GM19455 (cell line): ENCODE results near the gene TRIM34.
A peak's percentile ranks its signal among the peaks of the same experiment; 100 is the strongest.
"Not testable (repeated sequence)": the region's sequence is repeated elsewhere in the genome, so short reads cannot be mapped to it uniquely, and the experiment has no call there.

Experiments used
- ATAC-seq: cut with Tn5 transposase; IDR thresholded peaks from one replicate; pipeline ENCODE4 v1.9.1; 2021; ENCODE audit not compliant: unreplicated experiment

TRIM34 gene, protein sequence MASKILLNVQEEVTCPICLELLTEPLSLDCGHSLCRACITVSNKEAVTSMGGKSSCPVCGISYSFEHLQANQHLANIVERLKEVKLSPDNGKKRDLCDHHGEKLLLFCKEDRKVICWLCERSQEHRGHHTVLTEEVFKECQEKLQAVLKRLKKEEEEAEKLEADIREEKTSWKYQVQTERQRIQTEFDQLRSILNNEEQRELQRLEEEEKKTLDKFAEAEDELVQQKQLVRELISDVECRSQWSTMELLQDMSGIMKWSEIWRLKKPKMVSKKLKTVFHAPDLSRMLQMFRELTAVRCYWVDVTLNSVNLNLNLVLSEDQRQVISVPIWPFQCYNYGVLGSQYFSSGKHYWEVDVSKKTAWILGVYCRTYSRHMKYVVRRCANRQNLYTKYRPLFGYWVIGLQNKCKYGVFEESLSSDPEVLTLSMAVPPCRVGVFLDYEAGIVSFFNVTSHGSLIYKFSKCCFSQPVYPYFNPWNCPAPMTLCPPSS

DNA sequence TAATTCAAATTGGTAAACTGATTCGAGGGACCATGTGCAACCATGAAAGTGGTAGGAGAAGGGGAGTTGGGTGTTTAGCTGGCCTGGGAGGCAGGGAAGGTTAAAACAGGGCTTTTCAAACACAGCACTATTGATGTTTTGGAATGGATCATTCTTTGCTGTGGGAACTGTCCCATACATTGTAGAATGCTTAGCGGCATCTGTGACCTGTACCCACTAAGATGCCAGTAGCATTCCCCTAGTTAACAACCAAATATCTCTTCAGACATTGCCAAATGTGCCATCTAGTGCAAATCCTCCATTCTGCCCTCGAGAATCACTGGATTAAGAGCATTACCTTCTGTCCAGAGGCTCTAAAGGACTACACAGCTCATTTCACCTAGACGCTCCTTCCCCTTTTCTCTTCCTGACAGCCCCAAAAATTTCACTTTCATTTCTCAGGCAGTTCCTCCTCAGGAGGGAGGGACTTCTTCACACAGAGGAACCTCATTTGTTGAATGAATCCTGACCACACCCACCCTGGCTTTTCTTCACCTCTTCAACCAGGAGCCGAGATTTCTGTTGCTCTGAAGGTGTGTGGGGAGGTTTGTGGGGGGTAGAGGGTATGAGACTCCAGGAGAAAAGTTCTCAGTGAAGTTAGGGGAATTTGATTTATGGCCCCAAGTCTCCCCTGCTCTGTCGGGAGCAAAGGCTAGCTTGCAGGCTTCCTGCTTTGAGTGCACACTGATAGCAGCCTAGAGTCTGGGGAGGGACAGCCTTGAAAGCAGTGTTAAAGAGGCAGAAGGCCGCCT lies at the start of gene TRIM34:
Gene TRIM34, plus strand, starts transcription at position 513 of the 791 bp plus-strand sequence. CDS start 7,331 bp downstream, outside the sequence.
- peak; percentile 96 for ATAC-seq

DNA sequence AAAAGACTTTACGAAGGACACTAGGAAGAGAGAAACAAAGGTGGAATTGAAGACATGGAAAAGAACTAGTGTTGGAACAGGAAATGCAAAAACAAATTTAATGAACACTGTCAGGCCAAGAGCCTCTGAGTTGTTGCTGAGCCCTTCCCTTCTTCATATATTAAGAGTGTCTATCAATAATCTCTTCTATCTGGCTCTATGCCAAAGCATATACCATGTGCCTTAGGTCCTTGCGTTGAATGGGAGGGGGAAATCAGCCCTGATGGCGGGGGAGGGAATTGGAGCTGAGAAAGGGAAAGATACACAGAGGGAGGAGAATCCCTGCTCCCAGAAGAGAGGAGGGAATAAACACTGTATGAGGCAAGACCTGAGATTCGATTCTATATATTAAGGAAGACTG lies 49.6 kb upstream of the TRIM34 start:
- no peak for ATAC-seq

DNA sequence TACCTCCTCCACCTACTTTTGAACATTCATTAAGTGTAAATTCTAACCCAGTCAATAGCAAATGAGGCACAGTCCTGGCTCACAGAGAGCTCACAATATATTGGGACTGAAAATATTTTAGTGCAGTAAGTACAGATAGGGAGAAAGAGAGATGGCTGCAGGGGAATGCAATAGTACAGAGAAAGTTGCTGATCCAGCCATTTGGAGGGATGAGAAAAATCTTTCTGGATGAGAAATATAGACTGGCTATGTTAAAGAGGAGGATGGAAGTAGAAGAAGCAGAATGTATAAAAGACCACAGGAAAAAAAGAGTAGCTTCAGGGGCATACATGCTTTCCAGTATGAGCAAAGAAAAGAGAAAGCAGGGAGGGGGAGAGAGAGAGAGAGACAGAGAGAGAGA lies 47.7 kb upstream of the TRIM34 start:
- ATAC-seq: no peak

DNA sequence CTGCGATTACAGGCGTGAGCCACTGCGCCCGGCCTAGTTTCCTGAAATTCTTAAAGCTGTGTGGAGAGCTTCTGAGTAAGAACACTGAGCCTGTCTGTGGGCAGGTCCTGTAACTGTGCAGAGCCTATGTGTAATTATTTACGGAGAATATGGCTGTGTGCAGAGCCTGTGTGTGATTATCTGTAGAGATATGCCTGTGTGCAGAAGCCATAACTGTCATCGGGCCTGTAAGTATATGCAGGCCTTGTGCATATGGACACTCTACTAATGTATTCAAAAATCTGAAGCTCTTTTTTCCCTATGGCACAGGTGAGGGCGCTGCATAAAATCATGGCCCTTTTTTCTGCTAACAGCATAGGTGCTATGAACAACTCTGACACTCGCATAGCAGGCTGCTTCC lies 44.2 kb upstream of the TRIM34 start, which contains the start of gene OR52B6:
Gene OR52B6, plus strand, starts transcription at position 301 of the 400 bp plus-strand sequence. Its CDS starts 0 bp downstream, at position 301.
- ATAC-seq: no peak

DNA sequence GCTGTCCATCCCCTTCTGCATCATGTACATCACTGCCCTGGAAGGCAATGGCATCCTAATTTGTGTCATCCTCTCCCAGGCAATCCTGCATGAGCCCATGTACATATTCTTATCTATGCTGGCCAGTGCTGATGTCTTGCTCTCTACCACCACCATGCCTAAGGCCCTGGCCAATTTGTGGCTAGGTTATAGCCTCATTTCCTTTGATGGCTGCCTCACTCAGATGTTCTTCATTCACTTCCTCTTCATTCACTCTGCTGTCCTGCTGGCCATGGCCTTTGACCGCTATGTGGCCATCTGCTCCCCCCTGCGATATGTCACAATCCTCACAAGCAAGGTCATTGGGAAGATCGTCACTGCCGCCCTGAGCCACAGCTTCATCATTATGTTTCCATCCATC lies 43.8 kb upstream of the TRIM34 start:
- no peak for ATAC-seq

DNA sequence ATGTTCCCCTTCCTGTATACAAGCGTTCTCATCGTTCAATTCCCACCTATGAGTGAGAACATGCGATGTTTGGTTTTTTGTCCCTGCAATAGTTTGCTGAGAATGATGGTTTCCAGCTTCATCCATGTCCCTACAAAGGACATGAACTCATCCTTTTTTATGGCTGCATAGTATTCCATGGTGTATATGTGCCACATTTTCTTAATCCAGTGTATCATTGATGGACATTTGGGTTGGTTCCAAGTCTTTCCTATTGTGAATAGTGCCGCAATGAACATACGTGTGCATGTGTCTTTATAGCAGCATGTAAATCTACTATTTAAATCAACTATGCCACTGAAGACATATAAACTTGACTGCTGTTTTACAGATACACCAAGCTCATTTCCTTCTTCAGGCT lies 40.3 kb upstream of the TRIM34 start:
- ATAC-seq: not testable (repeated sequence)

DNA sequence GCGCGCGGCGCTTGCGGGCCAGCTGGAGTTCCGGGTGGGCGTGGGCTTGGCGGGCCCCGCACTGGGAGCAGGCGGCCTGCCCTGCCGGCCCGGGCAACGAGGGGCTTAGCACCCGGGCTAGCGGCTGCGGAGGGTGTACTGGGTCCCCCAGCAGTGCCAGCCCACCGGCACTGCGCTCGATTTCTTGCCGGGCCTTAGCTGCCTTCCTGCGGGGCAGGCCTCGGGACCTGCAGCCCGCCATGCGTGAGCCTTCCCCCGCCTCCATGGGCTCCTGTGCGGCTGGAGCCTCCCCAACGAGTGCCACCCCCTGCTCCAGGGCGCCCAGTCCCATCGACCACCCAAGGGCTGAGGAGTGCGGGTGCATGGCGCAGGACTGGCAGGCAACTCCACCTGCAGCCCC lies 34.9 kb upstream of the TRIM34 start:
- ATAC-seq: not testable (repeated sequence)

DNA sequence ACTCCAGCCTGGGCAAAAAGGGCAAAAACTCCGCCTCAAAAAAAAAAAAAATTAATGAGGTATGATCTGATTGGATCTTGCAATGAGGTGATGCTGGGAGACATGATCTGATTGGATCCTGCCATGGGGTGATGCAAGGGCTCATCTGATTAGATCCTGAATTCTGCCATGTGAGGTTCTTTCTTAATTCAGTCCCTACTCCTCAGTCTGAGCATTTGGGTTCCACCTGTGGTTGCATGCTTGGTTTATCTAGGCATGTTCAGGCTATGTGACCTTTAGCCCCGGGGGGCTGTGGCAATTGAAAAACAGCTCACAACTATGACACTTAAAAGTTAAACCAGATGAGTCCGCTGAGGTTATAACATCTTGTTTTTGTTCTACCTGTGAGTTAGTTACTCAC lies 33.2 kb upstream of the TRIM34 start:
- no peak for ATAC-seq

DNA sequence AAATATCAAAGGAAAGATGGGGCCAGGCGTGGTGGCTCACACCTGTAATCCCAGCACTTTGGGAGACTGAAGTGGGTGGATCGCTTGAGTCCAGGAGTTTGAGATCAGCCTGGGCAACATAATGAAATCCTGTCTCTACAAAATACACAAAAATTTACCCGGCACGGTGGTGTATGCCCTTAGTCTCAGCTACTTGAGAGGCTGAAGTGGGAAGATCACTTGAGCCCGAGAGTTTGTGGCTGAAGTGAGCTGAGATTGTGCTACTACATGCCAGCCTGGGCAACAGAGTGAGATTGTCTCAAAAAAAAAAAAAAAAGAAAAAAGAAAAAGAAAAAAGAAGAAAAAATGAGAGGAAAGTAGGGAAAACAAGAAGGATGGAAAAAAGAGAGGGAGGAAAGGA lies 32.2 kb upstream of the TRIM34 start:
- no peak for ATAC-seq

DNA sequence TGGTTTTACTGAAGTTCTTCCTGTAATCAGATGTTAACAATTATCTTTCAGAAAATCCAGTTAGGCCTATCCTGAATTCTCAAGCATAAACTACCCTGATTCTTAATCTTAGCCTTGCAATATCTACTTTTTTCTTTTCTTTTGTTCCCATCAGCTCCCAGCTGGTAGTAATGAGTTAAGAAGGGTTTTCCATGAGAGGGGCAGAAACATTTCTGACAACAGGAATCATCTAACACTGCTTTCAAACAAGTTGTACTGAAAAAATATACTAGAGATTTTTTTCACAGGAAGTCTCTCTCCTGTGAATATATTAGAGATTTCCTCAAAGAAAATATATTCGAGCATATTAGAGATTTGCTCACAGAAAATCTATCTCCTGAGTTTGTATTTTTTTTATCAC lies 31.7 kb upstream of the TRIM34 start:
- no peak for ATAC-seq

DNA sequence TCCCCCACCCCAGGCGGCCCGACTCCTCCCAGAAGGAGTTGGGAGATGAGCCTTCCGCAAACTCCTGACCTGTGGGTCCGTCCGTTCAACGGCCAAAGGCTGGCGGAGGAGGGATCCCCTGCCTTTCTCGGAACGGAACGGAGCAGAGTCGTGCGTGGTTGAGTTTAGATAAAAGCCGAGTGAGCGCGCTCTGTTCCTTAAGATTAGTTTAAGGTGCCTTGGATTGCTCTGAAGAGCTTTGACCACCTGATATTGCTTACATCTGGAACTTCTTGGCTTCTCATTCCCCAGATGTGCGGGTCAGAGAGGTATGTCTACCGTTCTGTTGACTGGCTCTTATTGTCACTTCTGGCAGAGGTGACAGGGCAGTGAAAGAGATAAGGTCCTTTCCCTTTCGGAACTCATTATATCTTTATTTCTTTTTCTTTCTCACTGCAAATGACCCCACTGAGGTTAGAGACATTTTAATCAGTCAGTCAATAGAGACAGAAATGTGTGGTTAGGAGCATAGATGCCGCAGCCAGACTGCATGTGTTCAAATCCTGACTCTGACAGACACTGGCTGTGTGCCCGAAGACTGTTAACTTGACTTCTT lies 28.1 kb upstream of the TRIM34 start, which contains the start of gene TRIM6:
Gene TRIM6, plus strand, starts transcription at position 31 of the 595 bp plus-strand sequence. Its CDS starts 261 bp downstream, at position 292.
- peak; percentile 39 for ATAC-seq

DNA sequence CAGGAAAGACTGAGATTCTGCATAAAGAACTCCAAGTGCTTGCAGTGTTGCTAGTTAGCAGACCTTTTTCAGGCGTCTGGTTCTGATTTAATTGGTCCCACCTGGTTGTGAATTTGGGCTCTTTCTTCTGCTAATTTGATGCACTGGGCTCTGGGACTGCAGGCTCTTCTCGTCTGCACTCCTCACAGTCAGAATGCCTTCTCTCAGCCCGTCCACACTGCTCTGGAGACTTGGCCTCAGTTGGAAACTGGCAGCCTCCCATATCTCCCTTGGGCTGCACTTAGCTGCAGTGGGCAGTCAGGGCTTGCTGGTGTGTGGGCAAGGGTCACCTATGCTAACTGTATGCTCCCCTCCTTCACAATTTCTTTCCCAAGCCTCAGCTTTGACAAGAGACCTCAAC lies 26.8 kb upstream of the TRIM34 start:
- ATAC-seq: no peak

DNA sequence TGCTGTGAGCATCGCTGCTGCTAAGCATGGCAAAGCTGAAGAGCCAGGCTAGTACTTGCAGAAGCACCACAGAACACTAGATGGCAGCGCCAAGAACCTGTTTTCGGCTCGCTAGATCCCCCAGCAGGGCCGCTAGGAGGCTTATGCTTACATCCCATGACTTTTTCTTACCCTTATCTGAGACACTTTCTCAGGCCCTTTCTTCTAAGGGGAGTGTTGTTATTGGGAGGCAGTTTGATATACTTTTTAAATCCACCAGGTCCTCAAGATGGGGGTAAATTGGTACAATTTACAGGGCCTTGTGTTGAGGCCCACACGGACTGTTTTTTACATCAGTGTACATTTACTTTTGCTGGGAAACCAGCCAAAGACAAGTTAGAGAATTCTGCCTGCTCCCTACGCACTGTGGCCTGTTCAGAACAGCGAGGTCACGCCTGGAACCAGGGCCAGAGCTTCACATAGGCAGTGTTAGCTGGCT lies 24.4 kb upstream of the TRIM34 start:
- peak; percentile 89 for ATAC-seq

DNA sequence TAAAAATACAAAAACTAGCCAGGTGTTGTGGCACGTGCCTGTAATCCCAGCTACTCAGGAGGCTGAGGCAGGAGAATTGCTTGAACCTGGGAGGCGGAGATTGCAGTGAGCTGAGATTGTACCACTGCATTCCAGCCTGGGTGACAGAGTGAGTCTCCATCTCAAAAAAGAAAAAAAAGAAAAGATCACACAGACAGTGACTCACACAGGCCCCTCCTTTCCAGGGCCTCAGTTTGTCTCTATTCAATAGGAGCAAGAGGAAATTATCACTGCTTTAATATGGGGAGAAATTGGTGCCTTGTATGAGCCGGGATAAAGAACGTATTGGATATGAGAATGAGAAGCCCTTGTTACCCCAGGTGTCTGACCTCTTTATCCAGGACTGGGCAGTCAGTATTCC lies 22.0 kb upstream of the TRIM34 start:
- not testable (repeated sequence) for ATAC-seq

DNA sequence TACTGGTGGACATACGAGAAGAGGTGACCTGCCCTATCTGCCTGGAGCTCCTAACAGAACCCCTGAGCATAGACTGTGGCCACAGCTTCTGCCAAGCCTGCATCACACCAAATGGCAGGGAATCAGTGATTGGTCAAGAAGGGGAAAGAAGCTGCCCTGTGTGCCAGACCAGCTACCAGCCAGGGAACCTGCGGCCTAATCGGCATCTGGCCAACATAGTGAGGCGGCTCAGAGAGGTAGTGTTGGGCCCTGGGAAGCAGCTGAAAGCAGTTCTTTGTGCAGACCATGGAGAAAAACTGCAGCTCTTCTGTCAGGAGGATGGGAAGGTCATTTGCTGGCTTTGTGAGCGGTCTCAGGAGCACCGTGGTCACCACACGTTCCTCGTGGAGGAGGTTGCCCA lies 21.5 kb upstream of the TRIM34 start:
- no peak for ATAC-seq

DNA sequence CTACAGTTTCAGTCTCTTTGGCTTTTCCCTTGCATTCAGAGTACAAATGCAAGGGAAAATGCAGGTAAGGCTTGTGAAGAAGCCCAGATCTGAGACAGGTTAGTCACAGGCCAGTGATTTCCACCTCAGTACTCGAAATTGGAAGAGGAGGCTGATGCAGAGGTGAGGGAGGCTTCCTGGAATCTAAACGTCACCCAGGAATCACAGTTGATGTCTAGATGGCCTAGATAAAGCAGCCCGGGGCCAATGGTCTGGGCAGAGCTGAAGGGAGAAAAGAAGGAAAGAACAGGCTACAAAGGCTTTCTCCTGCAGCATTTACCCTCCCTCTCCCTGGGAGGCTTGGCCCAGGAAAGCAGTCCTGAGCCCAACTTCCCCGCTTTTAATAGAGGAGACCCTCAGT lies 19.9 kb upstream of the TRIM34 start:
- ATAC-seq: no peak

DNA sequence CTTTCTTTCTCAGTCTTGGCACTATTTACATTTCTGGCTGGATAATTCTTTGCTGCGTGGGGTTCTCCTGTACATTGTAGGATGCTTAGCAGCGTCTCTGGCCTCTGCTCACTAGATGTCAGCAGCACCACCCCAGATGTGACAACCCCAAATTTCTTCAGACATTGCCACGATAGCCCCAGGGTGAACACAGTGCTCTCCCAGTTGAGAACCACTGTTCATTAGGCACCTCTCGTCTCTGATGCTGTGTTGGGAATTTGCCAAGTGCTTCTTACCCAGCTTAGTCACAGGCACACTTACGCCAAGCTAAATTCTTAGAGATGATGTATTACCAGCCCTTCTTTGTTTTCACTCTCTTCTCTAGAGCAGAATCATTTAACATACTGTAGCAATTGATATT lies 19.0 kb upstream of the TRIM34 start:
- ATAC-seq: no peak

DNA sequence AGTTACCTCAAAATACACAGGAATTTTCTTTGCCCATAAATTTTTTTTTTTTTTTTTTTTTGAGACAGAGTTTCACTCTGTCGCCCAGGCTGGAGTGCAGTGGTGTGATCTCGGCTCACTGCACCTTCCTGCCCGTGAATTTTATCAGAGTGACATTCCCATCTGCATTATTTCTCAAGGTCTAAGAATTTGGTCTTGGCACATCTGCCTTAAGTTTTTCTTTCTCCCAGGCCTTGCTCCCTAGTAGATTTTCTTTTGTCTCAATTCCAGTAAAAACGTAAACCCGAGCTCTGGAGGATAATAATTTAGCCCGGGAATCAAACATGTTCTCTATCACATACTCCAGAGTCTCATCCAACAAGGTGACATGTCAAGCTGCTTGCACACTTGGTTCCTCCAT lies 16.0 kb upstream of the TRIM34 start:
- no peak for ATAC-seq

DNA sequence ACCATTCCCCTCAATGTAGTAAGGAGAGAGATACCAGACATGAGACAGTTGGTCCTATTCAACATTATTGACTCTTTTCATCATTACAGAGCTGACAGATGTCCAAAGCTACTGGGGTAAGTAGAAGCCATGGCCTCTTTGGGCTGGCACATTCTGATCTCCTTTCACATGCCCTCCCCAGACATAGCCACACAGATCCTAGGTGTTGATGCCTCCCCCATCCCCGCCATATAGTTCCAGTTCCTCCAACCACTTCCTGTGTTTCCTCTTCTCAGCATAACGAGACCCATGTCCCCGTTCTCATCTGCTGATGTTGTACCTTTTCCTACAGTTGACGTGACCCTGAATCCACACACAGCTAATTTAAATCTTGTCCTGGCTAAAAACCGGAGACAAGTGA lies 14.4 kb upstream of the TRIM34 start:
- ATAC-seq: no peak

DNA sequence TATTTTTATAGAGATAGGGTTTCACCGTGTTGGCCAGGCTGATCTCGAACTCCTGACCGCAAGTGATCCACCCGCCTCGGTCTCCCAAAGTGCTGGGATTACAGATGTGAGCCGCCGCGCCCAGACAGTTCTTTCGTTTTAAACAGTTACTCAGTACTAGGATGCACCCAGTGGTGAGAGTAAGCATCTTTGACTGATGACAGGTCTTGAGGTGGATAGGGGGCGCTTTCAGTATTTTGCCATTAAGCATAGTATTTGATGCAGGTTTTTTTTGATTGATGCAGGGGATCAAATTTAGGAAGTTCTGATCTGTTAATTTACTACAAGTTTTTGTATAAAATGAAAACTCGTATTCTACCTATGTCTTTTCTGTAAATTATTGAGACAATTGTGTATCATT lies 13.2 kb upstream of the TRIM34 start:
- ATAC-seq: no peak

DNA sequence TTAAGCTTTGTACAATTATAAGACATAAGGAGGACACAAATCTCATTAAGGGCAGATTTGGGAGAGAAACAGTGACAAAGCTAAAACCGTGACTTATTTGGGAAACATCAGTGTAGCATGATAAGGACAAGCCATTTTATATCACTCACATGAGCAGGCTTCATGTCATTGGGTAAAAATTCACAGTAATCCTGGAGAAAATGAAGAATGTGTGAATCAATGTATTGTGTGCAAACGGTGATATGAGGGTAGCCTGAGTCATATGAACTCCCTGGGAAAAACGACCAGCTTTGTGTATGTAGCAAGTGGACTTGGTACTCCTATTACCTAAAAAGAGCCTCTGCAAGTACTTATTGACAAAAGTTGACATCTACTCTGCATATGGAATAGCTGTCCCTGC lies 6.0 kb upstream of the TRIM34 start:
- no peak for ATAC-seq
